Measurements from ENCODE around the gene SPSB1. TPM values are rescaled to one million over a fixed set of nuclear protein-coding genes. Genes with fewer than 3 reads are reported as not detected.

The SPSB1 gene
- polyA plus RNA-seq, 2 donors, result 14.4 to 20.9 TPM

DNA sequence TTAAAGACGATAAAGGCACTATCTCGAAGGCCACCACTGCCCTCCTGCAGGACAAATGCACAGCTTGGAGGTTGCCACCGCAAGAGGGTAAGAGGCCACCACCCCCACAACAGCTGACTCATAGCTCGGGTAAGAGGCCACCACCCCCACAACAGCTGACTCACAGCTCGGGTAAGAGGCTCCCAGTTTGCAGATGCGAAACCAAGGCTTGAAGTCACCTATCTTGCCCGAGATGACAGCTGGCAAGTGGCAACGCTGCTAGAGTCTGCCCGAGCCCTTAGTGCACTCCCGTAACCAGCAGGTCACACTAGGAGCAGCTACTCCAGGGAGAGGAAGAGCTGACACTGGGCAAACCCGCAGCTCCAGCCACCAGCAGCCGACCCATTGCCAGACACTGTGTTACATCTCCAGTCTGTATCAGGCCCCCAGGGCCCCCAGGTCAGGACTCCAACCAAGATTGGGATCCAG, 17.1 kb upstream of the SPSB1 start:
- Histone ChIP-seq H3K36me3 (ENCODE audit: control insufficient read depth in 2 of 2, insufficient read depth in 2 of 2, low read length in 1 of 2) (no peaks in the 10 kb centered on the region), H3K4me3 (ENCODE audit: low read depth in 1 of 2, low read length in 2 of 2) (no peak overlapping the region), H3K9me3 (ENCODE audit: control insufficient read depth in 2 of 2, insufficient read depth in 1 of 2, low read depth in 1 of 2, low read length in 1 of 2) (no peaks in the 10 kb centered on the region), H3K4me1 (ENCODE audit: control insufficient read depth in 2 of 2, insufficient read depth in 2 of 2, low read length in 1 of 2) (peaks cover 13 to 14% of the 10 kb centered on the region in 2 donors), H3K27ac (ENCODE audit: low read depth in 2 of 2, low read length in 1 of 2) (peak overlapping the region; percentile 67 to 73), H3K27me3 (ENCODE audit: control insufficient read depth in 1 of 2, insufficient read depth in 2 of 2, low read length in 2 of 2) (no peaks in the 10 kb centered on the region)
- 25 to 26% methylated on average over 12 of the region's 12 CpGs for WGBS, 2 donors

DNA sequence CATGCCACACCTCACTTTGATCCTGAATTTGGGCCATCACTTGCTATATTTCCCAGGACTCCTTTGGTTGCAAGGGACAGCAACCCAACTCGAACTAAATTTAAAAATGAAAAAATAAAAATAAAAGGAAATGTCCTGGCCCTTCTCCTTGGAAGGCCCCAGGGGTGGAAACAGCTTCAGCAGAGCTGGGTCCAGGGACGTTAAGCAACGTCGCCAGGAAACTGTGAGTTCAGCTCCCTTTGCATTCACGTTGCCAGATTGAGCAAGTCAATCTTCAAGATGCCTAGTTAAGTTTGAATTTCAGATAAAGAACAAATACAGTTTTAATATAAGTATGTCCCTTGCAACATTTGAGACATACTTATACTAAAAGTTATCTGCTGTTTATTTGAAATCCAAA, 14.6 kb upstream of the SPSB1 start:
- Histone ChIP-seq H3K4me3 (ENCODE audit: low read depth in 1 of 2, low read length in 2 of 2) (no peak overlapping the region), H3K27ac (ENCODE audit: low read depth in 2 of 2, low read length in 1 of 2) (no peak overlapping the region), H3K9me3 (ENCODE audit: control insufficient read depth in 2 of 2, insufficient read depth in 1 of 2, low read depth in 1 of 2, low read length in 1 of 2) (no peaks in the 10 kb centered on the region), H3K36me3 (ENCODE audit: control insufficient read depth in 2 of 2, insufficient read depth in 2 of 2, low read length in 1 of 2) (no peaks in the 10 kb centered on the region), H3K4me1 (ENCODE audit: control insufficient read depth in 2 of 2, insufficient read depth in 2 of 2, low read length in 1 of 2) (peaks cover 18 to 32% of the 10 kb centered on the region in 2 donors), H3K27me3 (ENCODE audit: control insufficient read depth in 1 of 2, insufficient read depth in 2 of 2, low read length in 2 of 2) (no peaks in the 10 kb centered on the region)
- WGBS, 2 donors, result 76 to 81% methylated on average over 5 of the region's 5 CpGs

DNA sequence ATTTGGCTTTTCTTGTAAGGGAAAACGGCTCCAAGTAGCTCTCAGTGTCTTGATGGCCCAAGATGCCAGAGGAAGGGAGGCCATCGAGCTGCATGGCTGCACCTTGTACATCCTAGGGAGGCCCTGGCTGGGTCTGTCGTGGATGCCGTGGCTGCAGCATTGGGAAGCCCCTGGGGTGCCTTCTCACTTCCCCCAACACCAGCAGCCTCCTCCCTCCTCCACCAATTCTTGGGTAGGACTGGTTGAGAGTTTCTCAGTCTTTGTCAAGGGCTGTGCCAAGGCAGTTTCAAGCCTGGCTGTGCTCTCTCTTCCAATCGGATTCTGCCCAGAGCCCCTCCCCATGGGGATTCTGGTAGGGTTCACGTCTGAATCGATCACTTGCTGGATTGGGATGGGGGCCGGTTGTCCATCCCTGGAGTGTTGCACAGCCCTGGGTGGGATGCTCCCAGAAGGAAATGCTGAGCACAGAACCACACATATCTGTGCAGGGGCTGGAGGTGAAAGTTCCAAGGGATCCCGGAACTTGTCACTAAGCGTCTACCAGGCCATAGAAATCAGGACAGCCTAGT, 14.0 kb upstream of the SPSB1 start:
- H3K27me3 ChIP-seq (ENCODE audit: control insufficient read depth in 1 of 2, insufficient read depth in 2 of 2, low read length in 2 of 2), result no peaks in the 10 kb centered on the region
- H3K4me3 ChIP-seq (ENCODE audit: low read depth in 1 of 2, low read length in 2 of 2), result no peak overlapping the region
- H3K4me1 ChIP-seq (ENCODE audit: control insufficient read depth in 2 of 2, insufficient read depth in 2 of 2, low read length in 1 of 2), result peaks cover 18 to 35% of the 10 kb centered on the region in 2 donors
- H3K36me3 ChIP-seq (ENCODE audit: control insufficient read depth in 2 of 2, insufficient read depth in 2 of 2, low read length in 1 of 2), result no peaks in the 10 kb centered on the region
- H3K27ac ChIP-seq (ENCODE audit: low read depth in 2 of 2, low read length in 1 of 2), result no peak overlapping the region
- 79 to 80% methylated on average over 10 of the region's 10 CpGs for WGBS, 2 donors
- no peaks in the 10 kb centered on the region for H3K9me3 ChIP-seq (ENCODE audit: control insufficient read depth in 2 of 2, insufficient read depth in 1 of 2, low read depth in 1 of 2, low read length in 1 of 2)

- peaks cover 18 to 36% of the 10 kb centered on the region in 2 donors for H3K4me1 ChIP-seq (ENCODE audit: control insufficient read depth in 2 of 2, insufficient read depth in 2 of 2, low read length in 1 of 2)
- 75 to 80% methylated on average over 23 of the region's 23 CpGs for WGBS, 2 donors
- H3K27ac ChIP-seq (ENCODE audit: low read depth in 2 of 2, low read length in 1 of 2), result no peak overlapping the region
Measured at GRCh38 chr1:9279172-9279840, 13.4 kb upstream of the SPSB1 start.

DNA sequence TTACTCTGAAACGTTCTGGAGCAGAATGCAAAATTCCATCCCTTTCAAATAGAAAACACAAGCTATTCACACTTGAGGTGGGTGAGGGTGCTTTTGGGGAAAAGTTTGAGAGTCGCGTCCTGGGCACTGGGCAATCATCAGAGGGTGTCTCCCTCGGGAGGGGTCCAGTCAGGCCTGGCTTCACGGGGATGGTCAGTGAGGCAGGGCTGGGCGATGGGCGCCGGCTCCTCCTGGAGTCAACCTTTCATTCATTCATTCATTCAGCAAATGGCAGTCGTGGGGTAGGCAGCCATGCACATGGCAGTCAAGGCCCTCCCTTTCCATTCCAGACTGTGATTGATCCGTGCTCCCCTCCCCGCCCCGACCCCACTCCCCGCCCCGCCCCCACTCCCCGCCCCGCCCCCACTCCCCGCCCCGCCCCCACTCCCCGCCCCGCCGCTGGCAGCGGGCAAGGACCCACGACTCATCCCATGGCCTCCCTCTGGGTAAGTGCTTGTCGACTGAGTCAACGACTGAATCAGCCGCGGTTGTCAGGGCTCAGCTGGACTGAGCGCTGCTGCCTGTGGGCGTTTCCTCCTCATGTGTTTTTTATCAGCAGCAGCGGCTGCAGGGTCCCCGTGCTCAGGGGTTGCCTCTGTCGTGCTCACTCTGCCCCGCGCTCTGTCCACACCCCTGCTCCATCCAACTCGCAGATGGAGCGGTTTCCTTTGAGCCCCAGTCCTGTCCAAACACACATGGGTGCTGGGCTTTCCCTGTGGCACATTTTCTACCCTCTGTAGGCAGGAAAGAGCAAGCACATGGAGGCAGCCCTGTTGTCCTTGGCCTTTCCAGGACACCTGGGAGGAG, 12.5 kb upstream of the SPSB1 start:
- 25 to 35% methylated on average over 22 to 34 of the region's 36 CpGs for WGBS, 2 donors
- Histone ChIP-seq H3K27ac (ENCODE audit: low read depth in 2 of 2, low read length in 1 of 2) (peak overlapping the region in 1 of 2 donors; percentile 36), H3K27me3 (ENCODE audit: control insufficient read depth in 1 of 2, insufficient read depth in 2 of 2, low read length in 2 of 2) (no peaks in the 10 kb centered on the region), H3K36me3 (ENCODE audit: control insufficient read depth in 2 of 2, insufficient read depth in 2 of 2, low read length in 1 of 2) (no peaks in the 10 kb centered on the region), H3K9me3 (ENCODE audit: control insufficient read depth in 2 of 2, insufficient read depth in 1 of 2, low read depth in 1 of 2, low read length in 1 of 2) (no peaks in the 10 kb centered on the region), H3K4me1 (ENCODE audit: control insufficient read depth in 2 of 2, insufficient read depth in 2 of 2, low read length in 1 of 2) (peaks cover 16 to 33% of the 10 kb centered on the region in 2 donors), H3K4me3 (ENCODE audit: low read depth in 1 of 2, low read length in 2 of 2) (no peak overlapping the region)

More at GRCh38 chr1:9279172-9279840, 13.4 kb upstream of the SPSB1 start:
- Histone ChIP-seq H3K36me3 (ENCODE audit: control insufficient read depth in 2 of 2, insufficient read depth in 2 of 2, low read length in 1 of 2) (no peaks in the 10 kb centered on the region), H3K4me3 (ENCODE audit: low read depth in 1 of 2, low read length in 2 of 2) (no peak overlapping the region), H3K27me3 (ENCODE audit: control insufficient read depth in 1 of 2, insufficient read depth in 2 of 2, low read length in 2 of 2) (no peaks in the 10 kb centered on the region), H3K9me3 (ENCODE audit: control insufficient read depth in 2 of 2, insufficient read depth in 1 of 2, low read depth in 1 of 2, low read length in 1 of 2) (no peaks in the 10 kb centered on the region)

GRCh38 chr1:9281071-9281827, 11.4 kb upstream of the SPSB1 start:
- WGBS, 2 donors, result 70 to 75% methylated on average over 19 of the region's 19 CpGs
- Histone ChIP-seq H3K27me3 (ENCODE audit: control insufficient read depth in 1 of 2, insufficient read depth in 2 of 2, low read length in 2 of 2) (no peaks in the 10 kb centered on the region), H3K4me1 (ENCODE audit: control insufficient read depth in 2 of 2, insufficient read depth in 2 of 2, low read length in 1 of 2) (peaks cover 9 to 27% of the 10 kb centered on the region in 2 donors), H3K27ac (ENCODE audit: low read depth in 2 of 2, low read length in 1 of 2) (no peak overlapping the region), H3K4me3 (ENCODE audit: low read depth in 1 of 2, low read length in 2 of 2) (no peak overlapping the region), H3K36me3 (ENCODE audit: control insufficient read depth in 2 of 2, insufficient read depth in 2 of 2, low read length in 1 of 2) (no peaks in the 10 kb centered on the region), H3K9me3 (ENCODE audit: control insufficient read depth in 2 of 2, insufficient read depth in 1 of 2, low read depth in 1 of 2, low read length in 1 of 2) (no peaks in the 10 kb centered on the region)

DNA sequence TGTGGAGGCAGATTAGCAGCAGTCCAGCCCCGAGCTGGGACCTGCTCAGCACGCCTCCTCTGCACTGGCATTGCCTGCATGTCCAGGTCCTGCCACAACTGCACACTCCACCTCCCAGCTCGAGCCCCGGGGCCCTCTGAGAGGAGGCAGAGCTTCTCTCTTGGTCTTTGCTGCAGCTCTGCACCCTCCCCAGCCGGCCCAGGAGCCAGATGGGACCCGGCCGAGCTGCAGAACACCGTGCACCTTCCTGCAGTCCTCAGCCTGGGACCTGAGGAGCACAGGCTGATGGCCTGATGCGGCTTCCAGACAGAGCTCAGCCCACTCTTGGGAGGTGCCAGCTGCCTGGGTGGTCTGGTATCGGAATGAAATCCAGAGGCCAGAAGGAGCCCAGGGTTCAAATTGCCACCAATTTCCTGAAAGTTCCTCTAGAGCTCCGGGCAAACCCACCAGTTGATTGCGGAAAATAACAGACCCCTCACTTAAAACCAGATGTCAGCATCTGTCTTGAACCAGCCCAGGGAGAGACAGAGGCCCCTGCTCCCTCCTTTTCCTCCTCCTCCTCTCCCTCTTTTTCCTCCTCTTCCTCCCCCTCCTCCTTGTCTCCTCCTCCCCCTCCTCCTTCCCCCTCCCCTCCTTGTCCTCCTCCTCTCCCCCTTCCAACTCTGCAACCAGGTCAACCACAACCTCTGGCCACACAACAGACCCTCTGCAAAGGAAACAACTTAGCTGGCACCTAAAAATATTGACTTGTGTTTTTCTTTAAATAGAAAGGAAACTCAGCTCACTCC, 10.6 kb upstream of the SPSB1 start:
- Histone ChIP-seq H3K27ac (ENCODE audit: low read depth in 2 of 2, low read length in 1 of 2) (no peak overlapping the region), H3K4me1 (ENCODE audit: control insufficient read depth in 2 of 2, insufficient read depth in 2 of 2, low read length in 1 of 2) (peaks cover 9 to 27% of the 10 kb centered on the region in 2 donors), H3K9me3 (ENCODE audit: control insufficient read depth in 2 of 2, insufficient read depth in 1 of 2, low read depth in 1 of 2, low read length in 1 of 2) (no peaks in the 10 kb centered on the region), H3K36me3 (ENCODE audit: control insufficient read depth in 2 of 2, insufficient read depth in 2 of 2, low read length in 1 of 2) (no peaks in the 10 kb centered on the region), H3K4me3 (ENCODE audit: low read depth in 1 of 2, low read length in 2 of 2) (no peak overlapping the region), H3K27me3 (ENCODE audit: control insufficient read depth in 1 of 2, insufficient read depth in 2 of 2, low read length in 2 of 2) (no peaks in the 10 kb centered on the region)
- 41 to 56% methylated on average over 12 of the region's 12 CpGs for WGBS, 2 donors

- 58% methylated on average over 4 of the region's 4 CpGs for WGBS, 2 donors
Measured at GRCh38 chr1:9282696-9282955, 10.1 kb upstream of the SPSB1 start.

DNA sequence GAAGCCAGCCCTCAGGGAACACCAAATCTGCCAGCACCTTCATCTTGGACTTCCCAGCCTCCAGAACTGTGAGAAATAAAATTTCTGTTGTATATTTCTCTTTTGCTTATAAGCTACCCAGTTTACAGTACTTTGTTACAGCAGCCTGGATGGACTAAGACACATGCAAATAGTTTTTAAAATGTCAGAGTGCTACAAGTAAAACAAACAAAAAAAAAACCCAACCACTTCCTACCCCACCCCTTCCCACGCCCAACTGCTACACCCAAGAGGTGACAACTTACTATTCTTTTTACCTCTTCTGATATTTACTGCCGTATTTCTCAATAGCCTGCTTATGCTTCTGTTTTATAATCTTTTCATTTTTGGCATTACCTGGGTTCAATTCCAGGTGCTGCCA, 8.6 kb upstream of the SPSB1 start:
- Histone ChIP-seq H3K9me3 (ENCODE audit: control insufficient read depth in 2 of 2, insufficient read depth in 1 of 2, low read depth in 1 of 2, low read length in 1 of 2) (peaks cover 0 to 4% of the 10 kb centered on the region in 2 donors), H3K4me3 (ENCODE audit: low read depth in 1 of 2, low read length in 2 of 2) (no peak overlapping the region), H3K36me3 (ENCODE audit: control insufficient read depth in 2 of 2, insufficient read depth in 2 of 2, low read length in 1 of 2) (no peaks in the 10 kb centered on the region), H3K27ac (ENCODE audit: low read depth in 2 of 2, low read length in 1 of 2) (peak overlapping the region in 1 of 2 donors; percentile 28), H3K4me1 (ENCODE audit: control insufficient read depth in 2 of 2, insufficient read depth in 2 of 2, low read length in 1 of 2) (peaks cover 9 to 27% of the 10 kb centered on the region in 2 donors), H3K27me3 (ENCODE audit: control insufficient read depth in 1 of 2, insufficient read depth in 2 of 2, low read length in 2 of 2) (no peaks in the 10 kb centered on the region)
- WGBS, 2 donors, result 58 to 67% methylated on average over 2 of the region's 2 CpGs

More at GRCh38 chr1:9282696-9282955, 10.1 kb upstream of the SPSB1 start:
- Histone ChIP-seq H3K9me3 (ENCODE audit: control insufficient read depth in 2 of 2, insufficient read depth in 1 of 2, low read depth in 1 of 2, low read length in 1 of 2) (no peaks in the 10 kb centered on the region), H3K36me3 (ENCODE audit: control insufficient read depth in 2 of 2, insufficient read depth in 2 of 2, low read length in 1 of 2) (no peaks in the 10 kb centered on the region), H3K4me3 (ENCODE audit: low read depth in 1 of 2, low read length in 2 of 2) (no peak overlapping the region), H3K27me3 (ENCODE audit: control insufficient read depth in 1 of 2, insufficient read depth in 2 of 2, low read length in 2 of 2) (no peaks in the 10 kb centered on the region), H3K27ac (ENCODE audit: low read depth in 2 of 2, low read length in 1 of 2) (no peak overlapping the region), H3K4me1 (ENCODE audit: control insufficient read depth in 2 of 2, insufficient read depth in 2 of 2, low read length in 1 of 2) (peaks cover 9 to 27% of the 10 kb centered on the region in 2 donors)

Measured in esophagus (tissue), 2 donors.